NCI-H2171 treated with DMSO at 0.1 percent for 48 hours (cell line): ENCODE results near the gene MICU1.
"Not testable (repeated sequence)": the region's sequence is repeated elsewhere in the genome, so short reads cannot be mapped to it uniquely, and the experiment has no call there.

Experiments
- DNase-seq: peaks from one replicate; lab custom pipeline; 2025; lab: John Stamatoyannopoulos, UW

The MICU1 gene

GRCh38 chr10:72625608-72626443, at the start of gene MICU1:
TSS of gene MICU1 (minus strand) at chr10:72626079. CDS start at chr10:72566793, 59,286 bp downstream.
- peak; percentile 91 for DNase-seq

GRCh38 chr10:72674174-72674573, 48.3 kb upstream of the MICU1 start:
- not testable (repeated sequence) for DNase-seq

GRCh38 chr10:72673280-72673679, 47.4 kb upstream of the MICU1 start:
- no peak for DNase-seq

GRCh38 chr10:72667207-72667864, 41.5 kb upstream of the MICU1 start:
- DNase-seq: no peak

GRCh38 chr10:72665925-72666324, 40.0 kb upstream of the MICU1 start:
- no peak for DNase-seq

GRCh38 chr10:72663971-72664370, 38.1 kb upstream of the MICU1 start:
- DNase-seq: no peak

GRCh38 chr10:72661431-72661830, 35.6 kb upstream of the MICU1 start:
- DNase-seq: no peak

- no peak for DNase-seq
Measured at GRCh38 chr10:72660220-72660619, 34.3 kb upstream of the MICU1 start.

GRCh38 chr10:72659694-72660093, 33.8 kb upstream of the MICU1 start:
- DNase-seq: no peak

GRCh38 chr10:72658696-72659400, 33.0 kb upstream of the MICU1 start:
- DNase-seq: no peak

- DNase-seq: no peak
Measured at GRCh38 chr10:72654720-72655119, 28.8 kb upstream of the MICU1 start.

- DNase-seq: no peak
Measured at GRCh38 chr10:72653383-72654096, 27.7 kb upstream of the MICU1 start.

- no peak for DNase-seq
Measured at GRCh38 chr10:72649291-72649690, 23.4 kb upstream of the MICU1 start.

- no peak for DNase-seq
Measured at GRCh38 chr10:72648301-72648700, 22.4 kb upstream of the MICU1 start.

- DNase-seq: not testable (repeated sequence)
Measured at GRCh38 chr10:72646971-72647370, 21.1 kb upstream of the MICU1 start.

- DNase-seq: no peak
Measured at GRCh38 chr10:72645263-72645858, 19.5 kb upstream of the MICU1 start.

- no peak for DNase-seq
Measured at GRCh38 chr10:72642318-72642717, 16.4 kb upstream of the MICU1 start.

- DNase-seq: no peak
Measured at GRCh38 chr10:72639441-72639873, 13.6 kb upstream of the MICU1 start.

- DNase-seq: peak; percentile 73
Measured at GRCh38 chr10:72638586-72639440, 12.9 kb upstream of the MICU1 start.

GRCh38 chr10:72637398-72637857, 11.5 kb upstream of the MICU1 start:
- DNase-seq: no peak

GRCh38 chr10:72630144-72630543, 4.3 kb upstream of the MICU1 start:
- no peak for DNase-seq
